GM13977 (cell line): ENCODE results near the gene ASB10.

Source experiments
- DNase-seq: peaks from one replicate; pipeline ENCODE4 v3.0.0; 2012; ENCODE audit warnings: low spot score
- CTCF ChIP-seq: IDR thresholded peaks from 2 replicates; pipeline ENCODE4 v1.5.1; 2012; ENCODE audit warnings: mild to moderate bottlenecking, control low read depth; ENCODE audit not compliant: insufficient read depth; ENCODE audit errors: extremely low read depth, missing control alignments
- in situ Hi-C: fragments of 300-500 bp; cut with MboI; formaldehyde crosslinking; loops from one replicate; pipeline ENCODE4 v1.12.0; 2022; ENCODE audit warnings: low sequenced_read_pairs, low pct_unique_long_range_greater_than_20kb, mixed read lengths, inconsistent platforms; ENCODE audit not compliant: unreplicated experiment

ASB10 gene

GRCh38 chr7:151205730-151206129 lies 18.7 kb upstream of the ASB10 start:
- in situ Hi-C loops: no loop called here
- no peak for DNase-seq

GRCh38 chr7:151204383-151205032 lies 17.5 kb upstream of the ASB10 start:
- TF ChIP-seq CTCF: no peak
- no peak for DNase-seq
- in situ Hi-C loops: no loop called here

More at GRCh38 chr7:151205730-151206129, 18.7 kb upstream of the ASB10 start:
- TF ChIP-seq CTCF: no peak

GRCh38 chr7:151202836-151203235 lies 15.8 kb upstream of the ASB10 start:
- TF ChIP-seq CTCF: no peak
- DNase-seq: no peak

GRCh38 chr7:151201751-151202150 lies 14.7 kb upstream of the ASB10 start:
- no peak for DNase-seq
- TF ChIP-seq CTCF: no peak
- in situ Hi-C loops: no loop called here

More at GRCh38 chr7:151202836-151203235, 15.8 kb upstream of the ASB10 start:
- in situ Hi-C loops: no loop called here

GRCh38 chr7:151201344-151201743 lies 14.3 kb upstream of the ASB10 start:
- DNase-seq: no peak
- TF ChIP-seq CTCF: no peak
- in situ Hi-C loops: no loop called here

GRCh38 chr7:151198945-151199848 lies 12.1 kb upstream of the ASB10 start:
- no peak for DNase-seq
- in situ Hi-C loops: no loop called here
- no peak for TF ChIP-seq CTCF
